Mammary epithelial cell (primary cell): Measurements from ENCODE around the gene AK8.

Experiments used
- CTCF ChIP-seq, 2 donors: IDR thresholded peaks in 1 of 2; conservative IDR thresholded peaks in 1 of 2; 2 replicates each; pipeline ENCODE4 v1.5.1; 2011 to 2012; ENCODE audit warnings: inconsistent platforms in 2 of 2, low read length in 2 of 2, mild to moderate bottlenecking in 2 of 2, control low read depth in 1 of 2, low read depth in 1 of 2; ENCODE audit not compliant: insufficient read depth in 1 of 2; ENCODE audit errors: extremely low read depth in 1 of 2
- EZH2 ChIP-seq: IDR thresholded peaks from 2 replicates; pipeline ENCODE4 v1.6.1; 2012; ENCODE audit warnings: low read length, inconsistent platforms, borderline replicate concordance

- TF ChIP-seq CTCF (conservative IDR thresholded peaks at IDR 0.05 in 1 of 2, IDR thresholded peaks at IDR 0.05 in 1 of 2; ENCODE audit: extremely low read depth in 1 of 2, insufficient read depth in 1 of 2, low read depth in 1 of 2, low read length in 2 of 2): no peak
- no peak for TF ChIP-seq EZH2
Observed at GRCh38 chr9:132878695-132879456, 792 bp upstream of the AK8 start, which contains the start of gene SPACA9.
